GM12872 (cell line): ENCODE measurements around the gene IZUMO4.

Source experiments
- TF ChIP-seq, protein P1 (sequence below): IDR thresholded peaks from 3 replicates; pipeline ENCODE4 v1.5.1; 2011; ENCODE audit warnings: low read depth, mild to moderate bottlenecking, low read length, moderate library complexity; ENCODE audit not compliant: insufficient read depth

Gene IZUMO4

DNA sequence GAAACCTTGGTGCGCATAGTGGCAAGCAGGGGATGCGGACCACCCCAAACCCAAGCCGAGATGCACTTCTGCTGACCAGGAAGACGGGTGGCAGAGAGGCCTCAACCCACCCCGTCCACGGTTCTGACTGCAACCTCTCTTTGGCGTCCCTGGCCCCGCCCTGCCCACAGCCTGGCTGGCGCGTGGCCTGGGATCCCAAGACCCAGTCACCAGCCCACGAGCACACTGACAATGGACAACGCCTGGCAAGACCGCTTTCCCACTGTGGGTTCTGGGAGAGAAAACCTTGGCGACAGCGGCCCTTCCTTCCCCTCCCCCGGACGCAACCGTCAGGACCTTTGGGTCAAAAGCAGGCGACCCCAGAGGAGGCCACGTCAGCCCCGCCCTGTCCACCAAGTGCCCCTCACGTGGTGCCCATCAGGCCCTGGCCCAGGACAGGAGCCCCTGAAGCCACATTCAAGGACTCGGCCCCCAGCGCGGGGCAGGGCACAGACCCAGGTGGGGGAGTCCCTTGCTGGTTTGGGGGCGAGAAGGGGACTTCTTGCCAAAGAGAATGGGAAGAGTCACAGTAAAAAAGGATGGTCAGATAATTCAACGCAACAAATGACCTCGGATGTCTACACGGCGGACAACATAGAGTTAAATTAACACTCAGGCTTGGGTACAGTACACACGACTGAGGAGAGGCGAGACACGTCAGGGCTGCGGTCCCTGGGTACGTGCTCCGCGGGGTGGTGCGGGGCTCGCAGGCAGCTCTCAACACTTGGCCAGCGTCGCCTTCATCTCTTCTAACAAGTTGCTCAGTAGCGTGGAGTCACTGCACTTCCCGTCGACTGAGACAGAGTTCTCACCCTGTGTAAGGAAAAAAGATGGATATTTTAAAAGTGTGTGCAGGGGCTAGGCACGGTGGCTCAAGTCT, 5.0 kb downstream of the IZUMO4 start:
- TF ChIP-seq, protein P1, sequence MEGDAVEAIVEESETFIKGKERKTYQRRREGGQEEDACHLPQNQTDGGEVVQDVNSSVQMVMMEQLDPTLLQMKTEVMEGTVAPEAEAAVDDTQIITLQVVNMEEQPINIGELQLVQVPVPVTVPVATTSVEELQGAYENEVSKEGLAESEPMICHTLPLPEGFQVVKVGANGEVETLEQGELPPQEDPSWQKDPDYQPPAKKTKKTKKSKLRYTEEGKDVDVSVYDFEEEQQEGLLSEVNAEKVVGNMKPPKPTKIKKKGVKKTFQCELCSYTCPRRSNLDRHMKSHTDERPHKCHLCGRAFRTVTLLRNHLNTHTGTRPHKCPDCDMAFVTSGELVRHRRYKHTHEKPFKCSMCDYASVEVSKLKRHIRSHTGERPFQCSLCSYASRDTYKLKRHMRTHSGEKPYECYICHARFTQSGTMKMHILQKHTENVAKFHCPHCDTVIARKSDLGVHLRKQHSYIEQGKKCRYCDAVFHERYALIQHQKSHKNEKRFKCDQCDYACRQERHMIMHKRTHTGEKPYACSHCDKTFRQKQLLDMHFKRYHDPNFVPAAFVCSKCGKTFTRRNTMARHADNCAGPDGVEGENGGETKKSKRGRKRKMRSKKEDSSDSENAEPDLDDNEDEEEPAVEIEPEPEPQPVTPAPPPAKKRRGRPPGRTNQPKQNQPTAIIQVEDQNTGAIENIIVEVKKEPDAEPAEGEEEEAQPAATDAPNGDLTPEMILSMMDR, result no peak

DNA sequence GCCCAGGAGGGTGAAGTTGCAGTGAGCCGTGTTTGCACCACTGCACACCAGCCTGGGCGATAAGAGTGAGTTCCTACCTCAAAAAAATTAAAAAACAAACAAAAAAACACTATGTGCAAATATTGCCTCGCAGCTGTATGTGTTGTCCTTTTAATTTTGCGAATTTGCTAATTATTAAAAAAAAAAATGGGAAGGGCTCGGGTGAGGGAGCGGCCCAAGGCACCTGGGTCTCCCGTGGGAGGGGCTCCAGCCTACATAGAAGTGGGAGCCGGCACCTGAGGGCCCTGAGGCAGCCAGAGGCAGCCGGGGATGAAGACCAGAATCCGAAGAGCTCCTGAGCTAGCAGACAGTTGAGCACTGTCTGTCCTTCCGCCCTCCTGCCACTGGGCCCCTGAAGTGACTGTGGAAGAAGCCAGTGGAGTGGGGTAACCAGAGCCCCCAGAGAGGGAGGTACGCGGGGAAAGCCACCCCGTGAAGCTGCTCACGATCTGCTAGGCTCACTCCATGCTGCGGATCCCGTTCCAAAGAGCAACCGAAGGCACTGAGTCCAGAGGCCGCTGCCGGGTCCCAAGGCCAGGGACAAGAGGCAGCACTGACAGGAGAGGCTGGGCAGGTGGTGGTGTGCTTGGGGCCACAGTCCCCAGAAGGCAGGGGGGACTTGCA, 6.5 kb downstream of the IZUMO4 start:
- TF ChIP-seq, protein P1, result no peak

DNA sequence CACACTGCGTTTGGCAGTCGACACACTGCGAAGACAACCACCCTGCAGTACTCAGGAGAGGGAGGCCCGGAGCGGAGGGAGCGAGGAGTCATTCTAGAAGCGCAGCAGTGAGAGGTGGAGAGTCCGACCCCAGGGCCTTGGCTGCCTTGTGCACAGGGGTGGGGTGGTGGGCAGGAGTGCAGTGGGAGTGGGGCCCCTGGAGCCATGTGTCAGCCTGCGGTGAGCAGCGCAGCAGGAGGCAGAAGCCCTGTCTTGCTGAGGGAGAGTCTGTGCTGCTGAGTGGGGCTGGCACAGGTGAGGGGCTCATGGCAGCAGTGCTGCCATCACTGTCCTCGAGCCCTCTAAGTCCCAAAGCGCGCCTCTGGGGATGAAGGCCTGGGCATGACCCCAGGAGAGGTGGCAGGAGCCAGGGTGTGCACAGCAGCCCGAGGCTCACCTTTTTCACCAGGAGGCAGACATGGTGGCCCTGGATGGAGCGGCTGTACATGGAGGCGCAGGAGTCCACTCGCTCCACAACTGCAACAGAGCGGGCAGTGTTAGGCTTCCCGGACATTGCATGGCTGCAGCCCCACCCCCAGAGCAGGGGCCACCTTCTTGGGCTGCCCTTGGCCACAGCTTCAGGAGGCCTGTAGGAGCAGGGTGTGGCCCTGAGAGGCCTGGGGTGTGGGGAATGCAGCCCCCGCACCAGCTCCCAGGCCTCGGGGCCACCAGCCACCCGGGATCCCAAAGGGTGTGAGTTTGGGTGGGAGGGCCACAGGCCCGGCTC, 11.7 kb downstream of the IZUMO4 start:
- TF ChIP-seq, protein P1, result no peak

DNA sequence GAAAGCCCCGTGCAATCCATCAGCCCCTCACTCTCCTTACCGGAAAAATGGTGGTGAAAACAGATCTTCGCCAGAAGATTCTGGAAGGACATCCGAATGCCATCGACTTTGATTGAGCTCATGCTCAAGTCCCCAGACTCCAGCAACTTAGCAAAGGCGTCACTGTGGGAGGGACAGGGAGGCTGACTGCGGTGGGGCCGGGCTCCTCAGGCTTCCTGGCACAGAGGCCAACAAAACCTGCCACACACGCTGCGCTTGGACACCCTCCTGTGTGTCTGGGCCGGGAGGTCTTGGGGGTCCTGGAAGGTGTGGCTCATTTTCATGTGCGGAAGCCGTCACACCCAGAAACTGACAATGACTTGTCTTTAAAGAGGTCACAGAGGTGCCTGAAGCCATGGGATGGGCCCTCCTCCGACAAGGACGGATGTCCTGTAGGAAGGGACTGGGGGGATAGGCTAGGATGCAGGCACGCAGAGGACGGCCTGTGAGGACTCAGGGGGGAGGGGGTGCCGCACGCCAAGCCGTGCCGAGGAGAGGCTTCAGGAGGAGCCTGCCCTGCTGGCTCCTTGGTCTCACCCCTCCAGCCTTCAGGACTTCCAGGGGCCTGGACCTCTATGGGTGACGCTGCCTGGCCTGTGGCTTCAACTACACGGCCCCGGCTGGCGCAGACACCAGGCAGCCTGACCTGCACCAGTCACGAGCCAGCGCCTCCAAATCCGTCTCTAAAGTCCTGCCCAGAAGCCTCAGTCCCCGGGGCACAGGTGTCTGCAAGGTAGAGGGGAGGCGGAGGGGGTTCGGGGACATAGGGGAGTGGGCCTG, 12.5 kb downstream of the IZUMO4 start:
- TF ChIP-seq, protein P1, result no peak

DNA sequence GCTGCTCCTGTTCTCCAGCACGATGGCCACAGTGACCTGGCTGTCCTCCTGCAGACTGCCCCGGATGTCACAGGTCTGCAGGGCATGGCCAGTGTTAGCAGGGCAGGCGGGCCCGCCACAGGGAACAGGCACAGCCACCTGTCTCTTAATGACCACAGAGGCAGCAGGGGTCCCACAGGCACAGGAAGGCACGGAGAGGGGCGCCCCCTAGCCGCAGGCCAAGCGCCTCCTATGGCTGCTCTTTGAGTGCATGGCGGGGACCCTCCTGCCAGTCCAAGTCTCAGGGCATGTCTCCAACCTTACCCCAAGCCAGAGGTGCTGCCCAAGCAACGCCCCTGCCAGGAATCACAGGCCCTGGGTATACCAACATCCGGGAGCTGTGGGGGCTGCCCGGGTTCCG, 14.1 kb downstream of the IZUMO4 start:
- TF ChIP-seq, protein P1, result peak; percentile 28; the same call in 1 of the 3 replicates

DNA sequence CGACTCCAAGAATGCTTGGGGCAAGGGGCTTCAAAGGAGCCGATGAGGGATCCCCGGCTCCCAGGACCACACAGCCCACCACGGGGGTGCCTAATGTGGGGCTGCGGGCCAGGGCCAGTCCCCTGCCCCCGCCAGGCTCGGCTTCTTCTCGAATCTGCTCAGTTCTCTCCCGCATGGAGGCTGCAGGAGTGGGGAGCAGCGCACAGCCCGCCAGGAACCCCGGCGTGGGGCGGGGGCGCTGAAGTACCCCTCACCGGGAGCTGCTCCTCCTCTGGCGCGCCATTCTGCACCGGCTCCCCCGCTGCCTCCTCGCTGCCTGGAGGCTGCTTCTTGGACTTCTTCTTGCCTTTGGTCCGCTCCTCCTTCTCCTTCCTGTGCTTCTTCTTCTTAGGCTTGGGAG, 14.7 kb downstream of the IZUMO4 start:
- TF ChIP-seq, protein P1, result no peak
